ENCODE measurements around the gene CHRD. TPM values are rescaled to one million over a fixed set of nuclear protein-coding genes. Genes with fewer than 3 reads are reported as not detected.

CHRD gene
- total RNA-seq, 4 donors from 2014 or later, result 5.8 to 12.2 (median 9.2) TPM

- ATAC-seq (ENCODE audit: low FRiP score), result no peak
- no peak for TF ChIP-seq CTCF (IDR thresholded peaks at IDR 0.05)
- no peak for DNase-seq (ENCODE audit: low spot score)
Observed at GRCh38 chr3:184372911-184373310, 6.9 kb upstream of the CHRD start.

- ATAC-seq (ENCODE audit: low FRiP score) (peak; percentile 79), DNase-seq (ENCODE audit: low spot score) (no peak)
- TF ChIP-seq CTCF (IDR thresholded peaks at IDR 0.05), result no peak
Observed at GRCh38 chr3:184373422-184373821, 6.4 kb upstream of the CHRD start.

GRCh38 chr3:184375747-184376461, 4.0 kb upstream of the CHRD start:
- no peak for ATAC-seq (ENCODE audit: low FRiP score)
- DNase-seq (ENCODE audit: low spot score), result no peak
- no peak for TF ChIP-seq CTCF (IDR thresholded peaks at IDR 0.05)

- ATAC-seq (ENCODE audit: low FRiP score), result no peak
- DNase-seq (ENCODE audit: low spot score), result no peak
Observed at GRCh38 chr3:184377374-184377773, 2.5 kb upstream of the CHRD start.

GRCh38 chr3:184377882-184378445, 1.9 kb upstream of the CHRD start, which contains the start of gene THPO:
Gene THPO, minus strand, starts transcription at chr3:184378207. Its CDS starts 1,948 bp downstream, at chr3:184376259.
- ATAC-seq (ENCODE audit: low FRiP score) (no peak), DNase-seq (ENCODE audit: low spot score) (no peak)
- TF ChIP-seq CTCF (IDR thresholded peaks at IDR 0.05), result no peak

More at GRCh38 chr3:184377374-184377773, 2.5 kb upstream of the CHRD start:
- no peak for TF ChIP-seq CTCF (IDR thresholded peaks at IDR 0.05)

- no peak for TF ChIP-seq CTCF (IDR thresholded peaks at IDR 0.05)
- DNase-seq (ENCODE audit: low spot score) (no peak), ATAC-seq (ENCODE audit: low FRiP score) (no peak)
Observed at GRCh38 chr3:184378651-184379357, 1.1 kb upstream of the CHRD start.
